Cardiac muscle cell (in vitro differentiated cells and primary cell): ENCODE results near the gene TMED1. TPM values are rescaled to one million over a fixed set of nuclear protein-coding genes. Genes with fewer than 3 reads are reported as not detected.
A peak's percentile ranks its signal among the peaks of the same experiment; 100 is the strongest.

Source experiments
- DNase-seq, 2 donors: peaks; one replicate each; pipeline versions ENCODE4 v3.0.0 to v3.0.0-alpha.2; 2010 to 2017; ENCODE audit warnings: low read depth in 1 of 2, low spot score in 1 of 2
- H3K27ac ChIP-seq: fragments of 200-600 bp; sonication (generic); 2 replicates; pipeline ENCODE4 v1.5.1; 2016
- H3K27me3 ChIP-seq: fragments of 200-600 bp; sonication (generic); 2 replicates; pipeline ENCODE4 v1.6.0; 2016; ENCODE audit warnings: control low read depth
- H3K36me3 ChIP-seq: fragments of 200-600 bp; sonication (generic); 2 replicates; pipeline ENCODE4 v1.5.1; 2016; ENCODE audit warnings: control low read depth
- H3K4me1 ChIP-seq: fragments of 200-600 bp; sonication (generic); 2 replicates; pipeline ENCODE4 v1.8.1; 2017; ENCODE audit warnings: low read depth, mild to moderate bottlenecking, mixed run types
- H3K4me3 ChIP-seq: fragments of 200-600 bp; sonication (generic); 2 replicates; pipeline ENCODE4 v1.5.1; 2016; ENCODE audit warnings: mild to moderate bottlenecking
- H3K9me3 ChIP-seq: fragments of 200-600 bp; sonication (generic); 2 replicates; pipeline ENCODE4 v1.5.1; 2017; ENCODE audit warnings: low read depth, mild to moderate bottlenecking, control low read depth
- CTCF ChIP-seq: IDR thresholded peaks from 2 replicates; pipeline ENCODE4 v1.5.1; 2012; ENCODE audit warnings: low read depth, mild to moderate bottlenecking, low read length
- polyA plus RNA-seq: library from polyadenylated mRNA; unstranded; fragments of >200 nt; fragmentation: Nextera tagmentation; extraction: Ambion mirVana; gene quantifications from 2 replicates; pipeline ENCODE4 v1.2.1, GENCODE V29; 2016
- total RNA-seq: library from RNA; depleted of rRNA; stranded (reverse); fragments of >200 nt; gene quantifications from 2 replicates; pipeline ENCODE4 v1.2.3, GENCODE V29; 2016

Gene TMED1
- total and polyA plus RNA-seq, 2 experiments from 2014 or later, result 83.1 to 131 TPM

DNA sequence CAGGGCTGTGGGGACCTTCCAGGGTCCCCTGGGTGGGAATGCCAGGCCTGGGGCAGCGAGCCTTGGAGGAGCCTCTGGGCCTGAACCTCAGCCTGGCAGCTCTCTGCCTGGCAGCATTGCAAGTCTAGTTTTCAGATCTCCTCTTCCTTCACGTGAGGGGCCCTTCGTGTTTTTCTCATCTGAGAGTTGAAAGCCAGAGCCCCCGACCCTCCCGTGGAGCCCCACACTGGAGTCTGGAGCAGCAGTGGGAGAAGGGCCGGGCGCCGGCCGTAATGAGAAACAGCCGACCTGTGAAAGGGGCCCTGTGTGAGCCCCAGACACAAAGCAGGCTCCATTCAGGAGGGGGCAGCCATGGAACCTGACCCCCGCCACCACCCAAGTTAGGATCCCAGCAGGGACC is 19.3 kb downstream of the TMED1 start:
- H3K36me3 ChIP-seq, result peaks cover 21% of the 10 kb centered on the region
- no peak overlapping the region for H3K4me3 ChIP-seq
- H3K4me1 ChIP-seq, result no peaks in the 10 kb centered on the region
- no peak overlapping the region for H3K27ac ChIP-seq
- no peaks in the 10 kb centered on the region for H3K27me3 ChIP-seq
- no peaks in the 10 kb centered on the region for H3K9me3 ChIP-seq
- no peak for DNase-seq
- TF ChIP-seq CTCF, result no peak

GRCh38 chr19:10815969-10816644 is 19.9 kb downstream of the TMED1 start:
- Histone ChIP-seq H3K27ac (no peak overlapping the region), H3K36me3 (peaks cover 15% of the 10 kb centered on the region)
- no peak for TF ChIP-seq CTCF

DNA sequence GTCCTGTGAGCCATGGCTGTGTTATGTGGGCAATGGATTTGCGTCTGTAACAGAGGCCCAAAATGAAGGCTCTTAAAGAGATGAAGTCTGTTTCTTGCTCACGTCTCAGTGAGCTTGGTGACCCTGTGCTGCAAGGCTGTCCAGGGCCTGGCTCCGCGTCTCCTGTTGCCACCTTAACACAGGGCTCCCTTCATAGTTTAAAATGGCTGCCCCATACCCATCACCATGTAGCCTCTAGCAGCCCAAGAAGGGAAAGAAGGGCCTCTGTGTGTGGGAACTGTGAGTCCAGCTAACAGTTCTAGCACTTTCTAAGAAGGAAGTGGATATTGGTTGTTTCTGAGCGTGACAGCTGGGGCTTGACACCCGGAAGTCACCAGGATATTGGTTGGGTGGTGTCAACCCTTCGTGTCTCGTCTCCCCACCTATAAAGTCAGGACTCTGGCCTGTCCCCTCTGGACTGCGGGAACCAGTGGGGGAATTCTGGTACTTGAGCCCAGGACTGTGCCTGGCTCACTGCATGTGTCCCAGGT is 20.9 kb downstream of the TMED1 start:
- H3K27ac ChIP-seq, result no peak overlapping the region

More at GRCh38 chr19:10815969-10816644, 19.9 kb downstream of the TMED1 start:
- Histone ChIP-seq H3K27me3 (no peaks in the 10 kb centered on the region), H3K4me1 (no peaks in the 10 kb centered on the region), H3K4me3 (no peak overlapping the region), H3K9me3 (no peaks in the 10 kb centered on the region)
- no peak for DNase-seq

DNA sequence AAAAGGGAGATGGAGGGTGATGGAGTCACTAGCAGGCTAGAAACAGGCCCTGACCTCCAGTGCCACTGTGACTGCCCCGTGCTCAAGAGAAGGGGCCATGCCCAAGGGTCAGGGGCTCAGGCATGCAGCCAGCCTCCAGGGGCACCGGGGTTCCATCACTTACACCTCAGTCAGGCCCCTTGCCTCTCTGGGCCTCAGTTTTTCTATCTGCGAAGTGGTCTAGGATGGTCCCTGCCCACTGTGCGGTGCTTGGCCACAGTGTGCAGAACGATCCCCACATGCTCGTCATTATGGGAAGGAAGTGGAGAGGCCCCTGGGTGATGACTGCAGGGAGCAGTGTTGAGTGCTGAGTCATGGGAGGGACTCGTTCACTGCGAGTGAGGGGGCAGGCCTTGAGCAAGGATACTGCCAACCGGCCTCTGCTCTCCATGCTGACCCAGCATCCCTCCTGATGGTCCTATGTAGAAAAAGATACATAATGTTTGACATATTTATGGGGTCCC is 23.1 kb downstream of the TMED1 start:
- Histone ChIP-seq H3K4me1 (no peaks in the 10 kb centered on the region), H3K36me3 (peaks cover 7% of the 10 kb centered on the region), H3K4me3 (no peak overlapping the region), H3K27me3 (no peaks in the 10 kb centered on the region), H3K9me3 (no peaks in the 10 kb centered on the region), H3K27ac (peak overlapping the region; percentile 17)
- DNase-seq, result peak in 1 of 2 donors; percentile 95
- TF ChIP-seq CTCF, result no peak

More for the DNA sequence above, 20.9 kb downstream of the TMED1 start:
- Histone ChIP-seq H3K9me3 (no peaks in the 10 kb centered on the region), H3K4me3 (no peak overlapping the region), H3K4me1 (no peaks in the 10 kb centered on the region), H3K36me3 (peaks cover 10% of the 10 kb centered on the region), H3K27me3 (no peaks in the 10 kb centered on the region)
- TF ChIP-seq CTCF, result no peak
- DNase-seq, result no peak

DNA sequence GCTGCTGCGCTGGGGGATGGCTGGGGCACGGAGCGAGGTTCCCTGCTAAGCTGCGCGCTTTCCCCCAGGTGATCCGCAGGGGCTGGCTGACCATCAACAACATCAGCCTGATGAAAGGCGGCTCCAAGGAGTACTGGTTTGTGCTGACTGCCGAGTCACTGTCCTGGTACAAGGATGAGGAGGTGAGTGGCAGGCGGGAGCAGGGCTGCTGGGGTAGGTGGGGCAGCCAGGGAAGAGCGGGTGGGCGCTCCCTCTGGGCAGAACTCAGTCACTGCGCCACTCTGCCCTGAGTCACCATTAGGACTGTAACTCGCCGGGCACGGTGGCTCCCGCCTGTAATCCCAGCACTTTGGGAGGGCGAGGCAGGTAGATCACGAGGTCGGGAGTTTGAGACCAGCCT is 23.8 kb downstream of the TMED1 start:
- H3K27me3 ChIP-seq, result no peaks in the 10 kb centered on the region
- H3K4me1 ChIP-seq, result no peaks in the 10 kb centered on the region
- H3K9me3 ChIP-seq, result no peaks in the 10 kb centered on the region
- peaks cover 7% of the 10 kb centered on the region for H3K36me3 ChIP-seq
- DNase-seq, result no peak
- H3K27ac ChIP-seq, result peak overlapping the region; percentile 54
- H3K4me3 ChIP-seq, result no peak overlapping the region
- no peak for TF ChIP-seq CTCF
